WERI-Rb-1 (cell line): ENCODE results near the gene LRP1B.

ENCODE experiments used
- DNase-seq: peaks from one replicate; pipeline ENCODE4 v3.0.0-alpha.2; 2020
- H3K27ac ChIP-seq: fragments of 250-450 bp; sonication (Bioruptor Pico); 2 replicates; pipeline ENCODE4 v1.5.1; 2020; ENCODE audit warnings: mild to moderate bottlenecking, moderate library complexity
- H3K27me3 ChIP-seq: fragments of 250-450 bp; sonication (Bioruptor Pico); 2 replicates; pipeline ENCODE4 v1.5.1; 2021; ENCODE audit warnings: mild to moderate bottlenecking, low read depth, moderate library complexity; ENCODE audit not compliant: insufficient read depth, severe bottlenecking
- H3K36me3 ChIP-seq: fragments of 250-450 bp; sonication (Bioruptor Pico); 2 replicates; pipeline ENCODE4 v1.5.1; 2020; ENCODE audit warnings: mild to moderate bottlenecking, moderate library complexity
- H3K4me3 ChIP-seq: 2 replicates; pipeline ENCODE4 v1.5.1; 2011; ENCODE audit warnings: low read depth, mild to moderate bottlenecking, control low read depth, low read length
- H3K9me3 ChIP-seq: fragments of 250-450 bp; sonication (Bioruptor Pico); 2 replicates; pipeline ENCODE4 v1.5.1; 2021; ENCODE audit warnings: mild to moderate bottlenecking, moderate library complexity; ENCODE audit not compliant: severe bottlenecking
- TF ChIP-seq, protein P1 (sequence below): IDR thresholded peaks from 2 replicates; pipeline ENCODE4 v1.5.1; 2011; ENCODE audit warnings: low read depth, mild to moderate bottlenecking, control low read depth, inconsistent platforms, low read length

LRP1B gene

DNA sequence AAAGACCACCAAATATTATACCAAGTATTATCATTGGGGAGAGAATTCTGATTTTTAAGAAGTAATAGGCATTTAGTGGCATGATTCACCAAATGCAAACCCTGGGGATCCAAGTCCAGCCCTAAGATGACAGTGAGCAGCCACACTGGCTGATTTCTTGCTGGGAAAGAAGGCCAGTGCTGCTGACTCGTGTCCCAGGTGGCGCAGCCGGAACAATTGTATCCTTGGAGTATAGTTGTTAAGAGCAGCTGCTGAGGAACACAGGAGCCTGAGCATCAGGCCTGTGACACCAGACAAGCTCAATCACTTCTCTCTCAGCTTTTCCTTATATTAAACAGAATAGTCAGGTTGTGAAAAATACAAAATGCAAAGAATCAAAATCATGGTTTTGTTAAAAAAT, 48.4 kb downstream of the LRP1B start:
- Histone ChIP-seq H3K4me3 (no peak overlapping the region), H3K27ac (no peak overlapping the region), H3K36me3 (no peaks in the 10 kb centered on the region), H3K27me3 (no peaks in the 10 kb centered on the region), H3K9me3 (no peaks in the 10 kb centered on the region)
- TF ChIP-seq, protein P1, sequence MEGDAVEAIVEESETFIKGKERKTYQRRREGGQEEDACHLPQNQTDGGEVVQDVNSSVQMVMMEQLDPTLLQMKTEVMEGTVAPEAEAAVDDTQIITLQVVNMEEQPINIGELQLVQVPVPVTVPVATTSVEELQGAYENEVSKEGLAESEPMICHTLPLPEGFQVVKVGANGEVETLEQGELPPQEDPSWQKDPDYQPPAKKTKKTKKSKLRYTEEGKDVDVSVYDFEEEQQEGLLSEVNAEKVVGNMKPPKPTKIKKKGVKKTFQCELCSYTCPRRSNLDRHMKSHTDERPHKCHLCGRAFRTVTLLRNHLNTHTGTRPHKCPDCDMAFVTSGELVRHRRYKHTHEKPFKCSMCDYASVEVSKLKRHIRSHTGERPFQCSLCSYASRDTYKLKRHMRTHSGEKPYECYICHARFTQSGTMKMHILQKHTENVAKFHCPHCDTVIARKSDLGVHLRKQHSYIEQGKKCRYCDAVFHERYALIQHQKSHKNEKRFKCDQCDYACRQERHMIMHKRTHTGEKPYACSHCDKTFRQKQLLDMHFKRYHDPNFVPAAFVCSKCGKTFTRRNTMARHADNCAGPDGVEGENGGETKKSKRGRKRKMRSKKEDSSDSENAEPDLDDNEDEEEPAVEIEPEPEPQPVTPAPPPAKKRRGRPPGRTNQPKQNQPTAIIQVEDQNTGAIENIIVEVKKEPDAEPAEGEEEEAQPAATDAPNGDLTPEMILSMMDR: no peak
- DNase-seq: no peak

DNA sequence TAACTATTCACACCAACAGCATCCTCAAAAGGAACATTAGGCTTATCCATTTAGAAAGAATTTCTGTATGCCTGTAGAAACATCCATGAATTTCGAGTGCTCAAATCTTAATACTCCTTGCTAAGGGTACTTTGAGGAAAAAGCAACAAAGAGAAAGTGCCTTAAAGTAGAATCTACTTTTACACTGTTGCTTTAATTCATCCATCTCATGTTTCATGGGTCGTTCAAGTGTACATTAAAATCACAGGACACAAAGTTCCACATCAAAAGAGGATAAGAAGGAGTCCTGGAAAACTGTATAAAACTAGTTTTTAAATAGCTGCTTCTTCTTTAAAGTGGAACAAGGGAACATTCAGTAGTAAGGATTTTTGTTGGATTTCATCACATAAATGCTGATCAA, 54.5 kb downstream of the LRP1B start:
- H3K36me3 ChIP-seq: no peaks in the 10 kb centered on the region
- TF ChIP-seq, protein P1: no peak
- no peak overlapping the region for H3K27ac ChIP-seq
- H3K4me3 ChIP-seq: no peak overlapping the region
- DNase-seq: no peak
- H3K27me3 ChIP-seq: no peaks in the 10 kb centered on the region
- no peaks in the 10 kb centered on the region for H3K9me3 ChIP-seq

DNA sequence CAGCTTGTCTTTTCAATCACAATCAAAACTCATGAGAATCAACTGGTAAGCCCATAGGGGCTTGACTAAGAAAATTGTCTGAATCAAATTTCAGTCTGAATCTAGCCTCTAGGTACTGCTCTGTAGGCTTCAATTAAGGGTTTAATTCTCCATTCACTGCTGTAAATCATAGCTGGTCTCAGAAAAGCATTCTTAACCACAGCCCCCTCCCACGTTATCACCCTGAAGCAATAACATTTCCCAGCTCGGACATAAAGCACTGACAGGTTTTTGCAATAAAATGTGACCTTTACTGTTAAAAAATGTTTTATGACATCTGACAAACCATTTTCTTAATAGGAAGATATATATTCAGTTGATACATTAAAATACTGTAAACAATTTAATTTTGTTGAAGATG, 55.0 kb downstream of the LRP1B start:
- DNase-seq: no peak
- Histone ChIP-seq H3K4me3 (no peak overlapping the region), H3K27ac (no peak overlapping the region)

DNA sequence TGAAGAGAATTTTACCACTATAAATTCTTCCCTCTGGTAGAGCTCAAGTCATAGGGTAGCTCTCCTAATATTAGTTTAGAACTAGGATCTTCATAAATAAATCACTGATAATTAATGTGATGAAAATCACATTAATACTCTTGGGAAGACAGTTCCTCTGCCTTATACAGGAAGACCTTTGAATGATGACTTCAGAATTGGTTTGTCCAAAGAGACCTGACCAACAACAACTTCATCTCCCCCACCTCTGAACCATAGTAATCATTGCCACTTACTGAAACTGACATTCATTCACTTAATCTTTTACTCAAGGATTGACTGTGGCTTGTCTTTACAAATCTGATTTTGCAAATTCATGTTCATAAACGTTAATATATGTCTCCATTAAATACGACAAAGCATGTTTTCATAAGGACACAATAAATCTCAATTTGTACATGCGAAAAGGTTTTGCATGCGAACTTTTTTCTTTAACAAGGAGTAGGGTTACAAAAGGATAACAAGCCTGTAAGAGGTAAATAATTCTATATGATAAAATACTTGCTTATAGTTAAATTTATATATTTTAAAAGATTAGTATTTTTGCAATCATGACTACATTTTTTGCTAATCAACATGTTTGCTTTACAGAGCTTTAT, 61.4 kb downstream of the LRP1B start:
- no peak overlapping the region for H3K4me3 ChIP-seq
- H3K27me3 ChIP-seq: no peaks in the 10 kb centered on the region
- TF ChIP-seq, protein P1: no peak
- H3K9me3 ChIP-seq: no peaks in the 10 kb centered on the region
- H3K36me3 ChIP-seq: no peaks in the 10 kb centered on the region
- no peak for DNase-seq
- H3K27ac ChIP-seq: no peak overlapping the region

More for the DNA sequence above, 55.0 kb downstream of the LRP1B start:
- no peaks in the 10 kb centered on the region for H3K36me3 ChIP-seq
- no peaks in the 10 kb centered on the region for H3K9me3 ChIP-seq
- TF ChIP-seq, protein P1: no peak
- H3K27me3 ChIP-seq: no peaks in the 10 kb centered on the region

DNA sequence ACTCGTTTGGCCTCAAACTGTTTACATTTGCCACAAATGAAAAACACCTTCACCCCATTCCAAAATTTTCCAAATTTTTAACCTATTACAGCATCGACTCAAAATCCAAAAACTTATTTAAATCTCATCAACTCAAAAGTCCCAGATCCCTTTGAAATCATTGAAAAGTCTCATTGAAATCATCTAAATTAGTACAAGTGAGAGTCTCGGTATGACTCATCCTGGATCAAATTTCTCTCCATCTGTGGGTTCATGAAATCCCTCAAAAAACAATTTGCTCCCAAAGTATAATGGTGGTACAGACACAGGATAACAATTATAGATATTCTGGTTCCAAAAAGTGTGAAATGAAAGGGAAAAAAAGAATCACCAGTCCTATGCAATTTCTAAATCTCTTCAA, 65.1 kb downstream of the LRP1B start:
- no peaks in the 10 kb centered on the region for H3K36me3 ChIP-seq
- TF ChIP-seq, protein P1: no peak
- H3K27me3 ChIP-seq: no peaks in the 10 kb centered on the region
- no peaks in the 10 kb centered on the region for H3K9me3 ChIP-seq
- no peak for DNase-seq
- no peak overlapping the region for H3K4me3 ChIP-seq
- H3K27ac ChIP-seq: no peak overlapping the region

DNA sequence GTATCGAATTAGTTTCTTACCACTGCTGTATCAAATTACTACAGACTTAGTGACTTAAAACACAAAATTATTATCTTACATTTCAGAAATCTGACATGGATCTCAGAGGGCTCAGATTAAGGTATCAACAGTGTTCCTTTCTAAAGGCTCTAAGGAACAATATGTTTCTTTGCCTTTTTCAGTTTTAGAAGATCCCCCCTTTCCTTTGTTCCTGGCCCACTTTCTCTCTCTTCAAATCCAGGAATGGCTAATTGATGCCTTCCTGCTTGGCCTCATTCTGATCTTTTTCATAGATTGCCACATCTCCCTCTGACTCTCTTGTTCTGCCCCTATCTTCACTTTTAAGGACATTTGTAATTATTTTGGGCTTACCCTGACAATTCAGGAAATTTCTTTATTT, 65.7 kb downstream of the LRP1B start:
- Histone ChIP-seq H3K36me3 (no peaks in the 10 kb centered on the region), H3K27me3 (no peaks in the 10 kb centered on the region), H3K27ac (no peak overlapping the region), H3K9me3 (no peaks in the 10 kb centered on the region), H3K4me3 (no peak overlapping the region)
- TF ChIP-seq, protein P1: no peak
- DNase-seq: no peak
